ENCODE data around the gene KDM5B. TPM values are rescaled to one million over a fixed set of nuclear protein-coding genes. Genes with fewer than 3 reads are reported as not detected.

The KDM5B gene
- total and polyA plus RNA-seq, 7 donors = 10.9 to 68.1 (median 29.7) TPM

- H3K9me3 ChIP-seq = peaks cover 0 to 6% (median 0%) of the 10 kb centered on the region in 4 donors
- H3K27me3 ChIP-seq = peaks cover 0 to 30% (median 6%) of the 10 kb centered on the region in 3 donors
- H3K4me1 ChIP-seq = no peaks in the 10 kb centered on the region
- H3K27ac ChIP-seq = no peak overlapping the region
- H3K36me3 ChIP-seq = no peaks in the 10 kb centered on the region
- WGBS, 2 donors = 85 to 92% methylated on average over 2 of the region's 2 CpGs
- TF ChIP-seq POLR2AphosphoS5 (IDR thresholded peaks at IDR 0.05) (no peak), CTCF (IDR thresholded peaks at IDR 0.05) (no peak), EP300 (IDR thresholded peaks at IDR 0.05) (no peak), POLR2A (IDR thresholded peaks at IDR 0.05) (no peak)
- DNase-seq = no peak
- intact Hi-C loops (cut with DNase I) = no loop called here
- H3K4me3 ChIP-seq = no peak overlapping the region
These were observed 127.5 kb downstream of the KDM5B start for GRCh38 chr1:202680586-202681352.

- H3K27me3 ChIP-seq = peaks cover 0 to 27% (median 6%) of the 10 kb centered on the region in 3 donors
- WGBS, 2 donors = 65 to 78% methylated on average over 4 of the region's 4 CpGs
- peaks cover 0 to 6% (median 0%) of the 10 kb centered on the region in 4 donors for H3K9me3 ChIP-seq
- no peak overlapping the region for H3K4me3 ChIP-seq
- H3K36me3 ChIP-seq = no peaks in the 10 kb centered on the region
- H3K4me1 ChIP-seq = no peaks in the 10 kb centered on the region
- no peak for DNase-seq
- TF ChIP-seq POLR2A (IDR thresholded peaks at IDR 0.05) = no peak
- TF ChIP-seq POLR2AphosphoS5 (IDR thresholded peaks at IDR 0.05) = no peak
- TF ChIP-seq CTCF (IDR thresholded peaks at IDR 0.05) = no peak
- TF ChIP-seq EP300 (IDR thresholded peaks at IDR 0.05) = no peak
- intact Hi-C loops (cut with DNase I) = no loop called here
- no peak overlapping the region for H3K27ac ChIP-seq
These were observed 128.6 kb downstream of the KDM5B start for GRCh38 chr1:202679406-202680177.

- no peak overlapping the region for H3K4me3 ChIP-seq
- 88 to 91% methylated on average over 2 of the region's 2 CpGs for WGBS, 2 donors
- H3K36me3 ChIP-seq = no peaks in the 10 kb centered on the region
- intact Hi-C loops (cut with DNase I) = no loop called here
- H3K27me3 ChIP-seq = peaks cover 0 to 24% (median 6%) of the 10 kb centered on the region in 3 donors
- H3K4me1 ChIP-seq = no peaks in the 10 kb centered on the region
- TF ChIP-seq CTCF (IDR thresholded peaks at IDR 0.05) = no peak
- no peak for TF ChIP-seq POLR2AphosphoS5 (IDR thresholded peaks at IDR 0.05)
- no peak for TF ChIP-seq POLR2A (IDR thresholded peaks at IDR 0.05)
- TF ChIP-seq EP300 (IDR thresholded peaks at IDR 0.05) = no peak
- no peak overlapping the region for H3K27ac ChIP-seq
- DNase-seq = no peak
- peaks cover 0 to 6% (median 0%) of the 10 kb centered on the region in 4 donors for H3K9me3 ChIP-seq
These were observed 130.8 kb downstream of the KDM5B start for GRCh38 chr1:202677433-202677832.

Small RNA genes within 50 kb of the gene (small RNA-seq; reads per million reads assigned to genes)
- 0 reads per million in 3 donors for gene AC098934.3

Other genes with a start within 250 kb of the KDM5B start
- under 1 TPM in 1 of 4 donors, not detected in 3; 0.16 TPM for gene SYT2, start 98.0 kb downstream of the KDM5B start, total RNA-seq
- gene SYT2, start 98.0 kb downstream of the KDM5B start, polyA plus RNA-seq = under 1 TPM in 1 of 3 donors, not detected in 2; 0.10 TPM
- gene PCAT6, start 2.5 kb upstream of the KDM5B start, total RNA-seq = not detected
- 1 to 10 TPM in 2 of 3 donors, not detected in 1; 1.6 to 1.7 TPM for gene PCAT6, start 2.5 kb upstream of the KDM5B start, polyA plus RNA-seq
- 1 to 10 TPM; 3.6 to 7.3 (median 4.8) TPM for gene RABIF, start 80.7 kb upstream of the KDM5B start, total RNA-seq
- gene RABIF, start 80.7 kb upstream of the KDM5B start, polyA plus RNA-seq = 10 to 100 TPM in 2 of 3 donors, 1 to 10 TPM in 1; 9.0 to 17.6 (median 15.0) TPM
- gene KLHL12, start 118.8 kb upstream of the KDM5B start, total RNA-seq = 10 to 100 TPM; 12.9 to 23.9 (median 15.9) TPM
- 10 to 100 TPM; 17.6 to 27.0 (median 23.6) TPM for gene KLHL12, start 118.8 kb upstream of the KDM5B start, polyA plus RNA-seq
- gene ADIPOR1, start 149.9 kb upstream of the KDM5B start, total RNA-seq = 10 to 100 TPM; 57.4 to 76.2 (median 65.8) TPM
- gene ADIPOR1, start 149.9 kb upstream of the KDM5B start, polyA plus RNA-seq = 10 to 100 TPM; 54.4 to 82.9 (median 79.8) TPM
- 10 to 100 TPM; 24.6 to 45.3 (median 36.2) TPM for gene CYB5R1, start 158.8 kb upstream of the KDM5B start, total RNA-seq
- 10 to 100 TPM in 1 of 3 donors, 1 to 10 TPM in 2; 8.6 to 27.1 (median 9.6) TPM for gene CYB5R1, start 158.8 kb upstream of the KDM5B start, polyA plus RNA-seq
- 10 to 100 TPM; 71.7 to 99.4 (median 88.2) TPM for gene TMEM183A, start 199.0 kb upstream of the KDM5B start, total RNA-seq
- 100 to 1,000 TPM in 1 of 3 donors, 10 to 100 TPM in 2; 72.5 to 108 (median 77.5) TPM for gene TMEM183A, start 199.0 kb upstream of the KDM5B start, polyA plus RNA-seq
- 10 to 100 TPM in 1 of 4 donors, 1 to 10 TPM in 3; 1.1 to 15.0 (median 2.8) TPM for gene PPFIA4, start 218.1 kb upstream of the KDM5B start, total RNA-seq
- gene PPFIA4, start 218.1 kb upstream of the KDM5B start, polyA plus RNA-seq = under 1 TPM in 1 of 3 donors, not detected in 2; 0.52 TPM